Medulla oblongata (tissue), 1 donor: ENCODE measurements around the gene SMAD7.

Source experiments
- DNase-seq: peaks from one replicate; pipeline ENCODE4 v3.0.0-alpha.2; 2015; ENCODE audit errors: extremely low spot score

Gene SMAD7

DNA sequence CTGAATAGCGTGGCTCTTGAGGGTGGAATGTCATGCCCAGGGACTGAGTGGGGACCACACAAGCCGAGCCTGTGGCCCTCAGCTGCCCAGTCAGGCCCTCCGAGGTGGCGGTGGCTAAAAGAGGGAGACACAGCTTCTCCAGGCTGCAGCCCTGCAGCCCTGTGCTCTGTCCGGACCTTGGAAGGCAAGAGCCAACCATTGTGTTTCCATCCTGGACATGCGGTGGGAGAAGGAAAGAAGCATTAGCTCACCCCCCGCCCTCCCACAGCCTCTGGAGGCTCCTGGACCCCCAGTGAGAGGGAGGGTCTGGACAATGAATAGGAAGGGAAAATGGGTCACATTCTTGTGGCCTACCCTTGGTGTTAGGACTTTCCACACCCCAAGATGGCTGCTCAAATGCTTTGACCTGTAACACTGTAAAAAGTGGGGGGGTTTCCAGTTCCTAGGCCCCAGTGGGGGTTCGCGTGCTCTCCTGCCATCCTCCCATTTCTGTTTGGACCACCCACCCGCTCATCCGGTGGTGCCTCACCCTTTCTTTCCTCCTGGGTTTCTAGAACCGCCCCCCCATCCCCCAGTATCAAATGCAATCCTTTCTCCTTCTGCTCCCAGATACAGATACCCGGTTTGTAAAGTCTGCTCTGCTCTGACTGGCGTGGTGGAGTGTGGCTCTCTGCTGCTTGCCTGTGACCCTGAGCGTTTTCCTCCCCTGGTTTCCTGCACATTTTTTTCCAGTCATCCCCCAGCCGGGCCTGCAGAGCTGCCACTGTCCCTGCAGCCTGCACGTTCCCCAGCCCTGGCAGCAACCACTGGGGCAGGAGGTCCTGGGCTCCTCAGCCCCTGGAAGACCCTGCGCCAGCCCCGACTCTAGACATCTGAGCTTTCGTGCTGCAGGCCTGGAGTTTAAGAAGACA is 36.3 kb upstream of the SMAD7 start:
- DNase-seq: no peak

DNA sequence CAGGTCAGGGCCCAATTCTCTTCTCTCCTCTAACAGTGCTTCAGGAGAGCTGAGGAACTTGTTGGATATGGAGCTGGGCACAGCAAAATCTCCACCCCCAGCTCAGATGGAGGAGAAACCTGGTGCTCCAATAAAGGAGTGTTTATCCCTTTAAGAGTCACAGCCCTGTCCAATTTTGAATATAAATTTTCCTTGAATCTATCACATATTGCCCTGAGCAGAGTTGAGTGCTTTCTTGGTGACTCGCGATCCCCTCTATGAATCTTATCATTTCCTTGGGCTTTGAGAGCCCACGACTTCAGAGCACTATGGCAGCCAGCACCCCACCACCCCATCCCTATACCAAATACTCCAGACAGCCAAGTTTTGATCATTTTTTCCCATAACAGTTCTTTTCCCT is 34.4 kb upstream of the SMAD7 start:
- DNase-seq: no peak

DNA sequence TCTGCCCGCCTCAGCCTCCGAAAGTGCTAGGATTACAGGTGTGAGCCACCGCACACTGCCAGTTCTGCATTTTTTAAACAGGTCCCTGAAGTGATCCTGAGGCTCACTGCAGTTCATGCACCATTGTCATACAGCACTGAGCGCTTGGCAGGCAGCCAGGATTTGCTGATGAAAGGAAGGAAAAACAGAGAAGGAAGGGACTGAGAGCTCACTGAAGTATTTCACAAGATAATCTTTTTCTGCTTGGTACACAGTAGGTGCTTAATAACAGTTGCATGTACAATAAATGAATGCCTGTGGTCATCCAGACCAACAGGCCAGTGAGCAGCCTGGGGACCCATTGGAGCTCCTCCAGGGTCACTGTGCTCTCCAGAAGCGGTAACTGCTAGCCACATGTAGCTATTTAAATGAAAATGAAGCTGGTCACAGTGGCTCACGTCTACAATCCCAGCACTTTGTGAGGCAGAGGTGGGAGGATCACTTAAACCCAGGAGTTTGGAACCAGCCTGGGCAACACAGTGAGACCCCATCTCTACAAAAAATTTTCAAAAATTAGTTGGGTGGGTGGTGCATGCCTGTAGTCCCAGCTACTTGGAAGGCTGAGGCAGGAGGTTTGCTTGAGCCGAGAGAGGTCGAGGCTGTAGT is 33.1 kb upstream of the SMAD7 start:
- DNase-seq: no peak

DNA sequence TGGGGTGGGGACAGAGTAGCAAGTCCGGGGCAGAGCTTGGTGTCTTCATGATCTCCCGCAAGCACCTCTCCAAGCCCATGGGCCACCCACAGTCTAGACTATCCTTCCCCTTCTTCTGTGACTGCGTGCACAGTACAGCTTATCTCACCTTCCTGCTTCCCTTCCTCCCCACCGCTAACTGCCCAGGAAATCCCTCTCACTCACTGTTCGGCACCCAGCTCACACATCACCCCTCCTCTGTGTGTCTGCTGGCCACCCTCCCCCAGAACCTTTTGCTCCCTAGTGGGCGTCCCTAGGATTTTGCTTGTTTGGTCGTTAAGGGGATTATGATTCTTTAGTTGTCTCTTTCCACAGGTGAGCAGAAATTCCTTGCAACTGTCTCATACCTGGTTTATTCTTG is 31.5 kb upstream of the SMAD7 start:
- DNase-seq: no peak

- DNase-seq: peak; percentile 28
These were observed 29.5 kb upstream of the SMAD7 start for GRCh38 chr18:48979944-48980890.

DNA sequence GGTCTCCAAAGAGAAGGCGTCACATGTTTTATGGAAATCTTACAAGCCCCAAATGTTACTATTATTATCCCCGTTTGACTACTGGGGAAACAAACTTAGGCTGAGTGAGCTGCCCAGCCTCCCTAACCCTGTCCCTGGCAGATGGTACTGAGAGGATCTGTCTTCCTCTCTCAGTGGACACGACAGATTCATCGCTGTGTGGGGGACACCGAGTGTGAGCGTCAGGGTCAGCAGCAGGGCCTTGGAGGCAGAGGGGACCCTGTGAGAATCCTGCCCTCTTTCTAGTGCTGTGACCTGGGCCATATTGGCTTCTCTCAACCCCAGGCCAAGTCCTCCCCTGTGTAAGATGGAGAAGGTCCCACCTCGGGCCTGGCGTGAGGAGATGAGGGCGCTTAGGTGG is 27.1 kb upstream of the SMAD7 start:
- no peak for DNase-seq

DNA sequence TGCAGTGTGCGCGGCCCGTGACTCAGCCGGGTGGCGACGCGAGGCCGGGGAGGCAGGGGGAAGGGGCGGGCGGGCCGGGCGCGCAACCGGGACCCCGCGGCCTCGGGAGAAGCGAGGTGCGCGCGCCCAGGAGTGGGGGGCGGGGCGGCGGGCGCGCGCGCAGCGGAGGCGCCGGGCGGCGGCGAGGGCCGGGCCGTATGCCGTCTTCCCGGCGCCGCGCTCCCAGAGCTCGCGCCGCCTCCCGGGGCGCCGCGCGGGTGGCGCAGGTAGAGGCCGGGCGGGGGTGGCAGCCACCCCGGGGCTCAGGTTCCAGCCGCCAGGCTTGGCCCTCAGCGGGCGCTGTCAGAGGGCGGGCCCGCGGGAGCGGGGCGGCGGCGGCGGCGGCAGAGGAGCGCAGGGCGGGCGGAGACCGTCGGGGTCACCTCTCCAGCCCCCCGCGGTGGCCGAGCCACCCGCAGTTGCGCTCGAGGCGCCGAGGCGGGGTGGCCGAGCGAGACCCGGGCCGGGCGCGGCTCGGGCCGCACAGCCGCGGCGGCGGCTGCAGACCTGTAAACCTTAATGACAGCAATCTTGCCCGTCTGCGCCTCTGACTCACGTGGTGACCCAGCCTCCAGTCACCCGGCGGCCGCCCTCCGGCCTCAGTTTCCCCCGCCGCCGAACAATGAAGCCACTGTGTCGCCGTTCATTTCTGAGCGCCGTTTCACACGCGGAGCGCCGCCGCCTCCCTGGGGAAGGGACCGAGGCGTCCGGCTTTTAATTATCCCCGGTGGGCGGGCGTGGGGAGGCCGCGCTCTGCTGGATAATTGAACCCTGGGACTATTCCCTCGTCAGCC is 25.3 kb upstream of the SMAD7 start:
- peak; percentile 24 for DNase-seq

DNA sequence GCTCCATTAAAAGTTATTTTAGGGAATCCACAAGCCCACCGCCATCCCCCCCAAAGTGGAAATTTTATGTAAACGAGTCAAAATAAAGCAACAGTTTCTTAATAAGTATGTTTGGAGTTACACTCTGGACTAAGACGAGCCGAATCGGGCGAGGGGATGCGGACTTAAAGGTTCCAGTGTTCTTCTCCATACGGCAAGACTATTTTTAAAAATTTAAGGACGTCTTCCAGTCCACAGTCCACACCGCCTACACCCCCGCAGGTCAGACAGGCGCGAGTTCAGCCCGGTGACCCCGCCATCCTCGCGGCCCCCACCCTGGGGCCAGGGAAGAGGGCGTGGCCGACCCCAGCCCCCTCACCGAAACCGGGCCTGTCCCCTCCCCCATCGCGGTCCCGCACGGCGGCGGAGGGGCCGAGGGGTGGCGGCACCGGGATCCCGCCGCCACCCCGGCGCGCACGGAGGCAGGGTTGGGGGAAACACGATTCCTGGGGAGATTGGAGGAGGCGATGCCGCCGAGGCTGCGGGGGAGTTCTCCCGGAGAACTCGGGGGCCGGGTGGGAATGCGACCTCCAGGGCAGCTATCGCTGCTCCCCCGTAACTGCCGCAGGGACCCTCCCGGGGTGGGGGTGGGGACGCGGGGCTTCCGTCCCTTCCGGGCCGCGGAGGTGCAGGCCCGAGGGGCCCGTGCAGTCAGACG is 24.5 kb upstream of the SMAD7 start:
- peak; percentile 33 for DNase-seq

- DNase-seq: peak; percentile 23
These were observed 23.7 kb upstream of the SMAD7 start for GRCh38 chr18:48974304-48975119.

- no peak for DNase-seq
These were observed 23.0 kb upstream of the SMAD7 start for GRCh38 chr18:48973731-48974130.

GRCh38 chr18:48968412-48969215 is 17.8 kb upstream of the SMAD7 start:
- DNase-seq: no peak

GRCh38 chr18:48967545-48967944 is 16.8 kb upstream of the SMAD7 start:
- DNase-seq: no peak

DNA sequence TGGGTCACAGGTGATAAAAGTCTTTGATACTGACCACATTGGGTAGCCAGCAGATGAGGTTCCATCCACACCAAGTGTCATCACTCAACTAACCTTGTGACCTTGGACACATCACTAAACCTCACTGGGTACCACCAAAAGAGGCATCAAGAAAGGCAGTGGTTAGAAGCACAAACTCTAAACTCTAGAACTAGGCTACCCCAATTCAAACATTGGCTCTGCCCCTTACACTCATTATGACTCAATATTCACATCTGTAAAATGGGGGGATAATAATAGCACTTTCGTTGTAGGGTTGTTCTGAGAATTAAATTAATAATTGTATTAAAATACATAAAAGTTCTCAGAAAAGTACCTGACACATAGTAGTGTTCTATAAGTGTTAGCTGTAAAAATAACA is 15.8 kb upstream of the SMAD7 start:
- no peak for DNase-seq

DNA sequence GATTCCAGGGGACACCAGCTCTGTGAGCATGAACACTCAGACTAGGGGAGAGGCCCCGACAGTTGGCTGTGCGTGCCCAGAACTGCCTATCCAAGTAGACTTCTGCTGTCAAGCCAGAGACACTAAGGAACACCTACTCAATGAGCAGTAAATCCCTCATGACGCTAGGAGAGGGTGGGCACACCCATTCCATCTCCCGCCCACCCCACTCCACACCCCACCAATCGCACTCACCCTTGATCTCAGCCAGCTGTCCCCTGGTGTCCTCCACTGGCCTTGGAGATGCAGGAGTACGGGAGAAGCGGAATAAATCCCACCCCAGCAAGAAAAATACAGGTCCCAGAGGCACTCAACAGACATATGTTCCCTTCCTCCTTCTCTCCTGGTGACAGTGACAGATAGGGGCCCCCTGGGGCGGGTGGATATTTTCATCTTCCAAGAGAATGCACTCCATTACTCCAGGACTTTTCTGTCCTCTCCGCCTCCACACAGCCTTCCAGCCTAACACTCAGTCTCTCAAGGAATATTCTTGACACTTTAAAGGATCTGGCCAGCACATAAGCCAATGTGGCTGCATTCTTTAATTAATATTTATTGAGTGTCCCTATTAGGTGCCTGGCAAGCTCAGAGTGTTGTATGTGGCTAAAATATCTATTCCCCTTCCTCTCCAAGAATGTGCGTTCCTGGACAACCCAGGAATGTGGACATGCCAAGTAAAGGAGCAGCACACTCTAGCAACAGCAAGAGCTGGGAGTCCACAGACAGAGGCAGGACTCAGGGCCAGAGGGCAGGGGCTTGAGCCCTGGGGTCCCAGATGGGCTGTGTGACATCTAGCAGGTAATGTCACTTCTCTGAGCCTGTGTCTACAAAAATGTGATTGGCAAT is 13.1 kb upstream of the SMAD7 start:
- DNase-seq: no peak

- no peak for DNase-seq
These were observed 12.3 kb upstream of the SMAD7 start for GRCh38 chr18:48962994-48963561.

- DNase-seq: no peak
These were observed 11.7 kb upstream of the SMAD7 start for GRCh38 chr18:48962252-48962993.

DNA sequence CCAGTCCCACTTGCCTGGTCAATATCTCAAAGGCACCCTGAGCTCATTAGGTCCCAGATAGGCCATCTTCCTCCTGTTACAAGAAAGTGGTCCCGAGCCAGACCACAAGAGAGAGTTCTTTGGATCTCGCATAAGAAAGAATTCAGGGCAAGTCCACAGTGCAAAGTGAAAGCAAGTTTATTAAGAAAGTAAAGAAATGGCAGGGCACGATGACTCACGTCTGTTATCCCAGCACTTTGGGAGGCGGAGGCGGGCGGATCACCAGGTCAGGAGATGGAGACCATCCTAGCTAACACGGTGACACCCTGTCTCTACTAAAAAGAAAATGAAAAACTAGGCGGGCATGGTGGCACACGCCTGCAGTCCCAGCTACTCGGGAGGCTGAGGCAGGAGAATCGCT is 10.8 kb upstream of the SMAD7 start:
- no peak for DNase-seq
